ENCODE measurements around the gene RNASEH2C. TPM values are rescaled to one million over a fixed set of nuclear protein-coding genes. Genes with fewer than 3 reads are reported as not detected.
A peak's percentile ranks its signal among the peaks of the same experiment; 100 is the strongest.

Gene RNASEH2C
- total RNA-seq, 1 experiment from 2014 or later, result 57.7 TPM

DNA sequence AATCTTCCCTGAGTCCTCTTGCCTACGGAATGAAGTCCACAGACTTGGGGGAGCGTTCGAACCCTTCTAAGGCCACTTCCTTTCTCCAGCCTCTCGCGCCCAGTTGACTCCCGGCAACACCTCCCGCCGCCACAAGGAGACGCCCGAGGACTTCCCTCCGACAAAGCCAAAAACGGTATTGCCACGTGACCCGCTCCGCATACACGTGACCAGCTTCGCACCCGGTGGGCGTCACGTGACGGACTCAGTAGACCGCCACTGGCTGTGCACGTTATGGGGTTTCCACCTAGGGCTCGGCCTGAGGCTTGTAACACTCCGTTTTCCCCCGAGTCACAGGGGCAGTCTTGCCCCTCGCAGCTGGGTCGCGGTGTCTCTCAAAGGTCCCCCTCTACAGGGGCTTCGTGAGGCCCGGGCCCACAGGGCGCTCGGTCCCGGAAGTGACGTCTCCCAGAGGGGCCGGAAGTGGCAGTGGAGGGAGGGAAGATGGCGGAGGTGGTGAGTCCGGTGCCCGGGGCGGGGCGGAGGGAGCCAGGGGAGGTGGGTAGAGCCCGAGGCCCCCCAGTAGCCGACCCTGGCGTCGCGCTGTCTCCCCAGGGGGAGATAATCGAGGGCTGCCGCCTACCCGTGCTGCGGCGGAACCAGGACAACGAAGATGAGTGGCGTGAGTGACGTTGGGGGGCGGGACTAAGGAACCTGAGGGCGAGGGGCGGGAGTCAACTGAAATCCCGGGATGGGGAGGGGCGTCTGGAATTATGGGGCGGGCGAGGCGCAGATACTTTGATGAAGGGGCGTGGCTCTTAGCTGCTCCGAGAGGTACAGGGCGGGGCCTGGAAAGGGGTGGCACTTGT is 8.6 kb downstream of the RNASEH2C start, which contains the start of gene KAT5:
TSS of gene KAT5 (plus strand) at position 468 of the 848 bp plus-strand sequence. CDS start at position 484, 16 bp downstream.
- no peak within 1 kb of the TSS for H3K56ac ChIP-seq (ENCODE audit: insufficient read length, low read depth, low read length)
- H3K4me1 ChIP-seq (ENCODE audit: insufficient read depth, low read length), result peaks cover 2% of the 10 kb centered on the region; the same call in 1 of the 2 replicates
- no peak within 1 kb of the TSS for H2BK12ac ChIP-seq (ENCODE audit: insufficient read length, low read depth, low read length)
- no peak within 1 kb of the TSS for H2BK15ac ChIP-seq (ENCODE audit: low read depth, low read length)
- H3K27ac ChIP-seq (ENCODE audit: insufficient read length, low read depth, low read length), result peak within 1 kb of the TSS; percentile 57
- Mint-ChIP-seq H3K27me3 (ENCODE audit: low read depth) (peaks cover 7% of the 10 kb centered on the region), H3K4me3 (peak within 1 kb of the TSS; percentile 85 to 90), H3K9me3 (peaks cover 8 to 9% of the 10 kb centered on the region in 2 experiments; a peak in 4 of 5 replicates), H3K27ac (peak within 1 kb of the TSS; percentile 98 to 99 (median 99)), H3K36me3 (ENCODE audit: insufficient read depth in 1 of 3, low read depth in 3 of 3) (peaks cover 30 to 43% (median 42%) of the 10 kb centered on the region in 3 experiments), H3K4me1 (peaks cover 3 to 4% of the 10 kb centered on the region in 2 experiments; a peak in 2 of 4 replicates)
- H2BK5ac ChIP-seq (ENCODE audit: insufficient read length, low read length), result no peak within 1 kb of the TSS
- H4K5ac ChIP-seq (ENCODE audit: insufficient read length, low read depth, low read length), result peak within 1 kb of the TSS; percentile 69
- no CpG with 5 or more reads among the region's 65 CpGs for WGBS (ENCODE audit: extremely low coverage, insufficient read length, low lambda C conversion rate)
- H3K9ac ChIP-seq (ENCODE audit: extremely low read depth, insufficient read length, low read length), result peak within 1 kb of the TSS; percentile 76
- H3K4me2 ChIP-seq (ENCODE audit: insufficient read depth, insufficient read length, low read length), result peak within 1 kb of the TSS; percentile 54
- H4K8ac ChIP-seq (replicated peaks; ENCODE audit: insufficient read length, low read depth, low read length), result no peak within 1 kb of the TSS
- H3K79me1 ChIP-seq (ENCODE audit: insufficient read depth, low read depth, low read length, poor library complexity, severe bottlenecking), result no peaks in the 10 kb centered on the region
- no peaks in the 10 kb centered on the region for H3K23me2 ChIP-seq (ENCODE audit: insufficient read length, low read depth, low read length, poor library complexity, severe bottlenecking)
- H3K18ac ChIP-seq (ENCODE audit: insufficient read length, low read depth, low read length), result peak within 1 kb of the TSS; percentile 99
- H3K27me3 ChIP-seq (ENCODE audit: insufficient read depth, low read length), result no peaks in the 10 kb centered on the region
- TF ChIP-seq, protein P1, sequence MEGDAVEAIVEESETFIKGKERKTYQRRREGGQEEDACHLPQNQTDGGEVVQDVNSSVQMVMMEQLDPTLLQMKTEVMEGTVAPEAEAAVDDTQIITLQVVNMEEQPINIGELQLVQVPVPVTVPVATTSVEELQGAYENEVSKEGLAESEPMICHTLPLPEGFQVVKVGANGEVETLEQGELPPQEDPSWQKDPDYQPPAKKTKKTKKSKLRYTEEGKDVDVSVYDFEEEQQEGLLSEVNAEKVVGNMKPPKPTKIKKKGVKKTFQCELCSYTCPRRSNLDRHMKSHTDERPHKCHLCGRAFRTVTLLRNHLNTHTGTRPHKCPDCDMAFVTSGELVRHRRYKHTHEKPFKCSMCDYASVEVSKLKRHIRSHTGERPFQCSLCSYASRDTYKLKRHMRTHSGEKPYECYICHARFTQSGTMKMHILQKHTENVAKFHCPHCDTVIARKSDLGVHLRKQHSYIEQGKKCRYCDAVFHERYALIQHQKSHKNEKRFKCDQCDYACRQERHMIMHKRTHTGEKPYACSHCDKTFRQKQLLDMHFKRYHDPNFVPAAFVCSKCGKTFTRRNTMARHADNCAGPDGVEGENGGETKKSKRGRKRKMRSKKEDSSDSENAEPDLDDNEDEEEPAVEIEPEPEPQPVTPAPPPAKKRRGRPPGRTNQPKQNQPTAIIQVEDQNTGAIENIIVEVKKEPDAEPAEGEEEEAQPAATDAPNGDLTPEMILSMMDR (conservative IDR thresholded peaks at IDR 0.05), result peak; percentile 94
- DNase-seq, result peak; percentile 99
- H4K91ac ChIP-seq (ENCODE audit: insufficient read length, low read depth, low read length), result no peak within 1 kb of the TSS
- H3K23ac ChIP-seq (ENCODE audit: insufficient read length, low read depth, low read length), result no peak within 1 kb of the TSS
- no peak within 1 kb of the TSS; the same call in 1 of the 2 replicates for H3K4ac ChIP-seq (ENCODE audit: low read depth, low read length)
- peak within 1 kb of the TSS; percentile 99 for H3K14ac ChIP-seq (ENCODE audit: insufficient read depth, low read length)
- peak within 1 kb of the TSS; percentile 91 for H2BK120ac ChIP-seq (ENCODE audit: low read depth, low read length, poor library complexity, severe bottlenecking)
- H4K20me1 ChIP-seq (ENCODE audit: control insufficient read depth, insufficient read depth, insufficient read length), result no peaks in the 10 kb centered on the region
- no peak within 1 kb of the TSS for H2AFZ ChIP-seq (ENCODE audit: low read length)
- H2BK20ac ChIP-seq (ENCODE audit: low read depth, low read length, poor library complexity, severe bottlenecking), result no peak within 1 kb of the TSS
- no peaks in the 10 kb centered on the region for H3K9me3 ChIP-seq (ENCODE audit: control insufficient read depth, low read depth, low read length)
- no peak within 1 kb of the TSS for H3T11ph ChIP-seq (ENCODE audit: low read length)
- H2AK5ac ChIP-seq (ENCODE audit: insufficient read length, low read length), result no peak within 1 kb of the TSS
- no peaks in the 10 kb centered on the region for H3K79me2 ChIP-seq (ENCODE audit: insufficient read depth, low read length)
